Breast epithelium (tissue), 4 donors: ENCODE results near the gene SRSF1. TPM values are rescaled to one million over a fixed set of nuclear protein-coding genes. Genes with fewer than 3 reads are reported as not detected.

Experiments
- DNase-seq, 2 donors: peaks; one replicate each; pipeline ENCODE4 v3.0.0-alpha.2; 2019; ENCODE audit warnings: low spot score in 2 of 2
- H3K27ac ChIP-seq, 2 donors: fragments of 200-600 bp; sonication (generic) in 1 of 2; one replicate each; pipeline ENCODE4 v1.5.1; 2016 to 2019; ENCODE audit warnings: mild to moderate bottlenecking in 1 of 2
- H3K27me3 ChIP-seq, 2 donors: fragments of 200-600 bp; sonication (generic) in 1 of 2; one replicate each; pipeline versions ENCODE4 v1.5.1 to v1.6.0; 2017 to 2019; ENCODE audit warnings: control low read depth in 1 of 2, mild to moderate bottlenecking in 1 of 2
- H3K36me3 ChIP-seq: fragments of 200-600 bp; one replicate; pipeline ENCODE4 v1.5.1; 2019
- H3K4me1 ChIP-seq, 2 donors: fragments of 200-600 bp; sonication (generic); one replicate each; pipeline ENCODE4 v1.5.1; 2016 to 2019; ENCODE audit warnings: control low read depth in 1 of 2
- H3K4me3 ChIP-seq, 3 donors: fragments of 200-600 bp; sonication (generic); 1 replicate in 2 of 3; 2 replicates in 1 of 3; pipeline ENCODE4 v1.5.1; 2016 to 2019; ENCODE audit warnings: mild to moderate bottlenecking in 3 of 3, moderate library complexity in 2 of 3
- H3K9me3 ChIP-seq, 2 donors: fragments of 200-600 bp; sonication (generic) in 1 of 2; one replicate each; pipeline ENCODE4 v1.5.1; 2016 to 2019; ENCODE audit warnings: control low read depth in 1 of 2
- CTCF ChIP-seq, 3 donors: fragments of 450-650 bp; IDR thresholded peaks; one replicate each; pipeline ENCODE4 v1.5.1; 2016 to 2017; ENCODE audit warnings: antibody characterized with exemption in 3 of 3, mild to moderate bottlenecking in 3 of 3, moderate library complexity in 3 of 3
- POLR2A ChIP-seq: fragments of 450-650 bp; IDR thresholded peaks from one replicate; pipeline ENCODE4 v1.6.1; 2016; ENCODE audit warnings: antibody characterized with exemption, mild to moderate bottlenecking, moderate library complexity
- POLR2AphosphoS5 ChIP-seq, 3 donors: sonication (generic); formaldehyde crosslinking; IDR thresholded peaks; one replicate each; pipeline ENCODE4 v1.6.1; 2017; ENCODE audit warnings: antibody characterized with exemption in 3 of 3
- intact Hi-C: fragments of 100-400 bp; cut with DNase I; formaldehyde crosslinking; loops from one replicate; pipeline ENCODE4 v1.15.1; 2023; ENCODE audit warnings: low total_unique reads
- total RNA-seq, 3 donors: library from RNA; depleted of rRNA; stranded (reverse); fragments of >200 nt; gene quantifications; one replicate each; pipeline ENCODE4 v1.1.0, GENCODE V29; 2016

The SRSF1 gene
- total RNA-seq, 3 donors from 2014 or later: 176 to 202 (median 185) TPM

GRCh38 chr17:58005728-58006559 is 1.1 kb downstream of the SRSF1 start:
- peak overlapping the region; percentile 96 to 100 (median 97) for H3K4me3 ChIP-seq

GRCh38 chr17:58005031-58005727 is 1.9 kb downstream of the SRSF1 start:
- TF ChIP-seq POLR2AphosphoS5 (IDR thresholded peaks at IDR 0.05) (no peak), CTCF (IDR thresholded peaks at IDR 0.05) (no peak), POLR2A (no peak)
- intact Hi-C loops: no loop called here
- no peaks in the 10 kb centered on the region for H3K36me3 ChIP-seq
- H3K27ac ChIP-seq: peak overlapping the region in 1 of 2 donors; percentile 100
- no peaks in the 10 kb centered on the region for H3K27me3 ChIP-seq
- H3K4me1 ChIP-seq: peaks cover 7 to 9% of the 10 kb centered on the region in 2 donors
- no peaks in the 10 kb centered on the region for H3K9me3 ChIP-seq
- H3K4me3 ChIP-seq: peak overlapping the region; percentile 96 to 100 (median 97)
- no peak for DNase-seq

More at GRCh38 chr17:58005728-58006559, 1.1 kb downstream of the SRSF1 start:
- Histone ChIP-seq H3K4me1 (peaks cover 7 to 9% of the 10 kb centered on the region in 2 donors), H3K27ac (peak overlapping the region; percentile 100), H3K27me3 (no peaks in the 10 kb centered on the region), H3K9me3 (no peaks in the 10 kb centered on the region), H3K36me3 (no peaks in the 10 kb centered on the region)
- TF ChIP-seq POLR2AphosphoS5 (IDR thresholded peaks at IDR 0.05) (no peak), POLR2A (no peak), CTCF (IDR thresholded peaks at IDR 0.05) (no peak)
- intact Hi-C loops: no loop called here
- no peak for DNase-seq

- no peak for DNase-seq
- no peak for TF ChIP-seq POLR2AphosphoS5 (IDR thresholded peaks at IDR 0.05)
- TF ChIP-seq CTCF (IDR thresholded peaks at IDR 0.05): no peak
- no peak for TF ChIP-seq POLR2A
Measured at GRCh38 chr17:58004060-58004459, 3.0 kb downstream of the SRSF1 start.

GRCh38 chr17:58002973-58003372 is 4.1 kb downstream of the SRSF1 start:
- Histone ChIP-seq H3K36me3 (no peaks in the 10 kb centered on the region), H3K27ac (no peak overlapping the region), H3K9me3 (no peaks in the 10 kb centered on the region), H3K4me1 (peaks cover 7 to 9% of the 10 kb centered on the region in 2 donors), H3K4me3 (no peak overlapping the region), H3K27me3 (no peaks in the 10 kb centered on the region)
- TF ChIP-seq CTCF (IDR thresholded peaks at IDR 0.05): no peak
- TF ChIP-seq POLR2AphosphoS5 (IDR thresholded peaks at IDR 0.05): no peak
- TF ChIP-seq POLR2A: no peak
- DNase-seq: no peak
- intact Hi-C loops: no loop called here

More at GRCh38 chr17:58004060-58004459, 3.0 kb downstream of the SRSF1 start:
- H3K4me1 ChIP-seq: peaks cover 7 to 9% of the 10 kb centered on the region in 2 donors
- H3K36me3 ChIP-seq: no peaks in the 10 kb centered on the region
- no peaks in the 10 kb centered on the region for H3K27me3 ChIP-seq
- no peak overlapping the region for H3K27ac ChIP-seq
- no peaks in the 10 kb centered on the region for H3K9me3 ChIP-seq
- intact Hi-C loops: no loop called here
- no peak overlapping the region for H3K4me3 ChIP-seq
